NB4 (cell line): ENCODE measurements around the gene PSMA7.
A peak's percentile ranks its signal among the peaks of the same experiment; 100 is the strongest.

Source experiments
- DNase-seq: peaks from one replicate; pipeline ENCODE4 v3.0.0; 2010; ENCODE audit warnings: low read depth
- H3K4me3 ChIP-seq: one replicate; pipeline ENCODE4 v1.5.1; 2011; ENCODE audit warnings: mild to moderate bottlenecking, low read depth, low read length, moderate library complexity
- CTCF ChIP-seq: IDR thresholded peaks from one replicate; pipeline ENCODE4 v1.5.1; 2012; ENCODE audit warnings: low read depth, low read length
- MAX ChIP-seq: IDR thresholded peaks from 2 replicates; pipeline ENCODE4 v1.6.1; 2011; ENCODE audit warnings: low read depth, low read length
- MYC ChIP-seq: IDR thresholded peaks from 2 replicates; pipeline ENCODE4 v1.6.1; 2011; ENCODE audit warnings: low read depth, low read length
- POLR2A ChIP-seq: IDR thresholded peaks from 2 replicates; pipeline ENCODE4 v1.6.1; 2011; ENCODE audit warnings: mild to moderate bottlenecking; ENCODE audit not compliant: insufficient read length; ENCODE audit errors: extremely low read depth

Gene PSMA7

GRCh38 chr20:62159052-62159451, 15.9 kb upstream of the PSMA7 start:
- DNase-seq = no peak
- no peak overlapping the region for H3K4me3 ChIP-seq
- TF ChIP-seq MYC = no peak
- no peak for TF ChIP-seq POLR2A
- TF ChIP-seq CTCF = no peak
- TF ChIP-seq MAX = no peak

GRCh38 chr20:62158541-62158940, 15.3 kb upstream of the PSMA7 start:
- DNase-seq = no peak
- no peak for TF ChIP-seq POLR2A
- no peak for TF ChIP-seq CTCF
- TF ChIP-seq MYC = no peak
- TF ChIP-seq MAX = no peak

GRCh38 chr20:62158088-62158400, 14.8 kb upstream of the PSMA7 start:
- no peak overlapping the region for H3K4me3 ChIP-seq
- TF ChIP-seq MAX (no peak), CTCF (no peak), POLR2A (no peak), MYC (no peak)
- no peak for DNase-seq

More at GRCh38 chr20:62158541-62158940, 15.3 kb upstream of the PSMA7 start:
- H3K4me3 ChIP-seq = no peak overlapping the region

- H3K4me3 ChIP-seq = no peak overlapping the region
- no peak for TF ChIP-seq MAX
- TF ChIP-seq POLR2A = no peak
- TF ChIP-seq CTCF = no peak
- no peak for TF ChIP-seq MYC
- no peak for DNase-seq
Measured at GRCh38 chr20:62157387-62158087, 14.3 kb upstream of the PSMA7 start.

GRCh38 chr20:62156592-62157386, 13.6 kb upstream of the PSMA7 start:
- peak; percentile 62 for TF ChIP-seq CTCF
- TF ChIP-seq POLR2A = no peak
- H3K4me3 ChIP-seq = no peak overlapping the region
- DNase-seq = peak; percentile 69
